Measurements from ENCODE around the gene NT5C1B. TPM values are rescaled to one million over a fixed set of nuclear protein-coding genes. Genes with fewer than 3 reads are reported as not detected.

The NT5C1B gene
- total RNA-seq, 1 donor from 2014 or later: not detected

- Mint-ChIP-seq H3K4me3 (ENCODE audit: unreplicated experiment) (no peak overlapping the region), H3K4me1 (ENCODE audit: unreplicated experiment) (peaks cover 38% of the 10 kb centered on the region), H3K36me3 (ENCODE audit: unreplicated experiment) (no peaks in the 10 kb centered on the region), H3K27me3 (ENCODE audit: unreplicated experiment) (no peaks in the 10 kb centered on the region), H3K27ac (ENCODE audit: unreplicated experiment) (no peak overlapping the region), H3K9me3 (ENCODE audit: unreplicated experiment) (no peaks in the 10 kb centered on the region)
- peak; percentile 91 for DNase-seq (ENCODE audit: extremely low spot score, unreplicated experiment)
- peak; percentile 97 for TF ChIP-seq CTCF (IDR thresholded peaks at IDR 0.05)
Measured at GRCh38 chr2:18520451-18521425, 68.6 kb downstream of the NT5C1B start.

GRCh38 chr2:18519914-18520450 is 69.4 kb downstream of the NT5C1B start:
- H3K4me3 Mint-ChIP-seq (ENCODE audit: unreplicated experiment): no peak overlapping the region
- DNase-seq (ENCODE audit: extremely low spot score, unreplicated experiment): no peak
- no peaks in the 10 kb centered on the region for H3K36me3 Mint-ChIP-seq (ENCODE audit: unreplicated experiment)
- no peaks in the 10 kb centered on the region for H3K27me3 Mint-ChIP-seq (ENCODE audit: unreplicated experiment)
- no peak overlapping the region for H3K27ac Mint-ChIP-seq (ENCODE audit: unreplicated experiment)
- no peak for TF ChIP-seq CTCF (IDR thresholded peaks at IDR 0.05)
- H3K4me1 Mint-ChIP-seq (ENCODE audit: unreplicated experiment): peaks cover 46% of the 10 kb centered on the region
- H3K9me3 Mint-ChIP-seq (ENCODE audit: unreplicated experiment): no peaks in the 10 kb centered on the region

- peaks cover 59% of the 10 kb centered on the region for H3K4me1 Mint-ChIP-seq (ENCODE audit: unreplicated experiment)
- no peak for TF ChIP-seq CTCF (IDR thresholded peaks at IDR 0.05)
- no peaks in the 10 kb centered on the region for H3K27me3 Mint-ChIP-seq (ENCODE audit: unreplicated experiment)
- H3K9me3 Mint-ChIP-seq (ENCODE audit: unreplicated experiment): no peaks in the 10 kb centered on the region
- peak overlapping the region; percentile 79 for H3K27ac Mint-ChIP-seq (ENCODE audit: unreplicated experiment)
- no peaks in the 10 kb centered on the region for H3K36me3 Mint-ChIP-seq (ENCODE audit: unreplicated experiment)
- no peak for DNase-seq (ENCODE audit: extremely low spot score, unreplicated experiment)
- no peak overlapping the region for H3K4me3 Mint-ChIP-seq (ENCODE audit: unreplicated experiment)
Measured at GRCh38 chr2:18518116-18519111, 71.0 kb downstream of the NT5C1B start.

- Mint-ChIP-seq H3K27ac (ENCODE audit: unreplicated experiment) (no peak overlapping the region), H3K4me1 (ENCODE audit: unreplicated experiment) (peaks cover 59% of the 10 kb centered on the region), H3K9me3 (ENCODE audit: unreplicated experiment) (no peaks in the 10 kb centered on the region), H3K27me3 (ENCODE audit: unreplicated experiment) (no peaks in the 10 kb centered on the region), H3K36me3 (ENCODE audit: unreplicated experiment) (no peaks in the 10 kb centered on the region), H3K4me3 (ENCODE audit: unreplicated experiment) (no peak overlapping the region)
- no peak for TF ChIP-seq CTCF (IDR thresholded peaks at IDR 0.05)
- DNase-seq (ENCODE audit: extremely low spot score, unreplicated experiment): no peak
Measured at GRCh38 chr2:18517386-18517785, 72.0 kb downstream of the NT5C1B start.
